Smooth muscle cell (in vitro differentiated cells): Measurements from ENCODE around the gene SLC29A2. TPM values are rescaled to one million over a fixed set of nuclear protein-coding genes. Genes with fewer than 3 reads are reported as not detected.

ENCODE experiments used
- DNase-seq: peaks from one replicate; lab custom pipeline; 2025; ENCODE audit not compliant: unreplicated experiment; lab: John Stamatoyannopoulos, UW
- H2AFZ ChIP-seq: fragments of 200-600 bp; sonication (generic); 2 replicates; pipeline ENCODE4 v1.6.0; 2016; ENCODE audit warnings: antibody characterized with exemption, low read depth, mild to moderate bottlenecking
- H3F3A ChIP-seq: fragments of 200-600 bp; sonication (generic); 2 replicates; pipeline ENCODE4 v1.6.0; 2017; ENCODE audit warnings: antibody characterized with exemption, low read depth
- H3K27ac ChIP-seq: fragments of 200-600 bp; sonication (generic); 2 replicates; pipeline ENCODE4 v1.5.1; 2016; ENCODE audit warnings: low read depth, mild to moderate bottlenecking
- H3K27me3 ChIP-seq: fragments of 200-600 bp; sonication (generic); 2 replicates; pipeline ENCODE4 v1.6.1; 2016; ENCODE audit warnings: low read depth, mild to moderate bottlenecking
- H3K36me3 ChIP-seq: fragments of 200-600 bp; sonication (generic); 2 replicates; pipeline ENCODE4 v1.5.1; 2016; ENCODE audit warnings: low read depth
- H3K4me1 ChIP-seq: fragments of 200-600 bp; sonication (generic); 2 replicates; pipeline ENCODE4 v1.5.1; 2016; ENCODE audit warnings: low read depth
- H3K4me2 ChIP-seq: fragments of 200-600 bp; sonication (generic); 2 replicates; pipeline ENCODE4 v1.6.0; 2016; ENCODE audit warnings: mild to moderate bottlenecking
- H3K4me3 ChIP-seq: fragments of 200-600 bp; sonication (generic); 2 replicates; pipeline ENCODE4 v1.5.1; 2016; ENCODE audit warnings: mild to moderate bottlenecking
- H3K79me2 ChIP-seq: fragments of 200-600 bp; sonication (generic); 2 replicates; pipeline ENCODE4 v1.6.0; 2016; ENCODE audit warnings: low read depth, mild to moderate bottlenecking
- H3K9ac ChIP-seq: fragments of 200-600 bp; sonication (generic); 2 replicates; pipeline ENCODE4 v1.6.0; 2016; ENCODE audit warnings: low read depth
- H3K9me3 ChIP-seq: fragments of 200-600 bp; sonication (generic); replicated peaks from 2 replicates; pipeline ENCODE4 v1.5.1; 2016; ENCODE audit warnings: low read depth
- H4K20me1 ChIP-seq: fragments of 200-600 bp; sonication (generic); 2 replicates; pipeline ENCODE4 v1.6.0; 2016; ENCODE audit warnings: low read depth
- WGBS: methylation state at CpG from one replicate; pipeline ENCODE4 v1.1.7; 2016; ENCODE audit warnings: low lambda C conversion rate; 5-methylcytosine and 5-hydroxymethylcytosine counted together
- polyA plus RNA-seq: library from polyadenylated mRNA; unstranded; fragments of >200 nt; fragmentation: Nextera tagmentation; extraction: Ambion mirVana; gene quantifications from 2 replicates; pipeline ENCODE4 v1.2.1, GENCODE V29; 2016
- total RNA-seq: library from RNA; depleted of rRNA; stranded (reverse); fragments of >200 nt; gene quantifications from 2 replicates; pipeline ENCODE4 v1.2.3, GENCODE V29; 2014
- TF ChIP-seq, protein P1 (sequence below): fragments of 200-600 bp; sonication (generic); IDR thresholded peaks from 2 replicates; pipeline ENCODE4 v1.5.1; 2017; ENCODE audit warnings: borderline replicate concordance, mild to moderate bottlenecking, antibody characterized with exemption; ENCODE audit not compliant: insufficient read depth, poor library complexity, severe bottlenecking

Gene SLC29A2
- total and polyA plus RNA-seq, 2 experiments from 2014 or later: 3.5 to 8.8 TPM

DNA sequence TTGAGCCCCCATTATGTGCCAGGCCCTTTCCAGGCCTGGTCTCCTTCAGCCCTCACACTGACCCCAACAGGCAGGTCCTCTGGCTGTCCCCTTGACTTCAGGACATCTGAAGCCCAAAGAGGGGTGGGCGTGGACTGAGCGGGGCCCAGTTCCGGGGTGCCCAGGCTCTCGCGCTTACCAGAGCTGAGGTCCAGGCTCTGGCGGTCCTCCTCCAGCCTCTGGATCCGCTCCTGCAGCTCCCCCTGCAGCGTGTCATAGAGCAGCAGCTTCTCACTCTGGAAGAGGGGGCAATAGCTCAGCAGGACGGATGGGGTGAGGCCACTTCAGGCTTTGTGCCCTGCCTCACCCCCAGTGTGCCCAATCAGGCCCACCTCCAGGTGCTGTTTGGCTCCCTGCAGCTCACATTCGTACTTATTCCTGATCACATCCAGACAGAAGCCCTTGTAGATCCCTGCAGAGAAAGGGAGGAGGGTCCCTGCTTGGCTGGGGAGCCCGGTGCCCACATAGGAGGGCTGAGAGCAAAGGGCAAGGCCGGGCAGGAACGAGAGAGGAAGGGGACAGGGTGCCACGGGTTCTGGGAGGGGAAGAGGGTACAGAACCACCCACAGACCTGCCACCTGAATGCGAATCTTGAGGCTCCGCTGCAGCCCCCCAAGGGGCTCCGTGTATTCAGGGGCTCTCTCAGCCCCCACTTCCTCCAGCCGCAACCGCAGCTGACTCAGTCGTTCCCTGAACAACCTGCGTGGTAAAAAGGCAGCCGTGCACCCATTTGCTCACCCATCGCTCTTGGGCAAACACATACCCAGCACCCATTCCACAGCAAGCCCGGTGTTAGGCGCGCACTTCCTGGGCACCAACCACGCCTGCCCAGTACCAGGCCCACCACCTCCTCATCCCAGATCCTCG is 30.7 kb downstream of the SLC29A2 start:
- DNase-seq: no peak
- Histone ChIP-seq H3K79me2 (peaks cover 24% of the 10 kb centered on the region), H3K27me3 (no peaks in the 10 kb centered on the region), H3K4me1 (peaks cover 25% of the 10 kb centered on the region), H3K27ac (no peak overlapping the region), H2AFZ (no peak overlapping the region), H3K4me3 (no peak overlapping the region), H3K36me3 (no peaks in the 10 kb centered on the region), H4K20me1 (peaks cover 4% of the 10 kb centered on the region), H3F3A (peaks cover 16% of the 10 kb centered on the region), H3K4me2 (no peak overlapping the region), H3K9ac (no peak overlapping the region), H3K9me3 (no peaks in the 10 kb centered on the region)
- TF ChIP-seq, protein P1, sequence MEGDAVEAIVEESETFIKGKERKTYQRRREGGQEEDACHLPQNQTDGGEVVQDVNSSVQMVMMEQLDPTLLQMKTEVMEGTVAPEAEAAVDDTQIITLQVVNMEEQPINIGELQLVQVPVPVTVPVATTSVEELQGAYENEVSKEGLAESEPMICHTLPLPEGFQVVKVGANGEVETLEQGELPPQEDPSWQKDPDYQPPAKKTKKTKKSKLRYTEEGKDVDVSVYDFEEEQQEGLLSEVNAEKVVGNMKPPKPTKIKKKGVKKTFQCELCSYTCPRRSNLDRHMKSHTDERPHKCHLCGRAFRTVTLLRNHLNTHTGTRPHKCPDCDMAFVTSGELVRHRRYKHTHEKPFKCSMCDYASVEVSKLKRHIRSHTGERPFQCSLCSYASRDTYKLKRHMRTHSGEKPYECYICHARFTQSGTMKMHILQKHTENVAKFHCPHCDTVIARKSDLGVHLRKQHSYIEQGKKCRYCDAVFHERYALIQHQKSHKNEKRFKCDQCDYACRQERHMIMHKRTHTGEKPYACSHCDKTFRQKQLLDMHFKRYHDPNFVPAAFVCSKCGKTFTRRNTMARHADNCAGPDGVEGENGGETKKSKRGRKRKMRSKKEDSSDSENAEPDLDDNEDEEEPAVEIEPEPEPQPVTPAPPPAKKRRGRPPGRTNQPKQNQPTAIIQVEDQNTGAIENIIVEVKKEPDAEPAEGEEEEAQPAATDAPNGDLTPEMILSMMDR: no peak
- WGBS: 97% methylated on average over 28 of the region's 28 CpGs

DNA sequence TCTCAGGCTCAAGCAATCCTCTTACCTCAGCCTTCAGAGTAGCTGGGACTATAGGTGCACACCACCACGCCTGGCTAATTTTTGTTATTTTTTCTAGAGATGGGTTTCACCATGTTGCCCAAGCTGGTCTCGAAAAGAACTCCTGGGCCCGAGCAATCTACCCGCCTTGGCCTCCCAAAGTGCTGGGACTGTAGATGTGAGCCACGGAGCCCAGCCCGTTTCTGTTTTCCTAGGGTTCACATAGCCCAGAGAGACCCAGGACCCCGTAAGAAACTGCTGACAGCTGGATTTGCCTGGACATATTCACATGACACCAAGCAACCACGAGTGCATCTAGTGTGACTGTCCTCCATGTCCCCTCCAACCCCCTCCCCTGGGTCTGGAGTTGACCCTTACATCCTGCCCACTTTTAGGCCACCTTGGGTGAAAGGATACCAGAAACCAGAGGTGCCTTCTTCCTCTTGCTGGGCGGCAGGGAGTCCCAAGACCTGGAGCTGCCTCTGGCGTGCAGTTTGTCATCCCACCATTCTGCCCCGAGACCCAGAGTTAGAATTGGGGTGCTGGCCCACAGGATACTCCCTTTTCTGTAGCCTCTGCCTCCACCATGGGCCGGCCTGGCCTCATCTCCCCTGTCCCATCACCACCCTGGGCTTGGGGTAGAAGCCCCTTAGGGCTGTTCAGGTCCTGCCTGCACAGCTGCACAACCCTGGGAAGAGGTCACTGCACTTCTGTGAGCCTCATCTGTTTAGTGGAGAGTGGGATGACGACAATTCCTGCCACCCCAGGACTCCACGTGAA is 31.7 kb downstream of the SLC29A2 start:
- WGBS: 82% methylated on average over 14 of the region's 14 CpGs

DNA sequence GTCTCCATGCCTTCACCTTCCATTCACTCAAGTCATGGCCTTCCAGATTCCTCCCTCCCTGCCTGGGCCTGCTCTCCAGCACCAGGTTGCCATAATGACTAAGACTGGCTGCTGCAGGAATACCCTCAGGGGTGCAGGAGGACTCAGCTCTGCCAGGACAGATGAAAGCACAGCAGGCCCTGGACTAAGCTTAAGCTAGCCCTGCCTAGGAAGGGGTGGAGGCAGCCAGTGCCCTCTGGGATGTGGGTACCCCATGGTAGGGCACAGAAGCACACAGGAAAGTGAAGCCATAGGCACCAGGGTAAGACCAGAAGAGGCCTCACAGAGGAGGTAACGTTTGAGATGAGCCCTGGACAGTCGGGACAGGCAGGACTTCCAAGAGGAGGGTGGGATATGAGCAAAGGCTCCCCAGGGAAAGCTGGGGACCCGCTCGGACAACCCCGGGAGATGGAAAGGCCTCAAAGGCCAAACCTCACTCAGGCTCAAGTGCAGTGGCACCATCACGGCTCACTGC is 32.3 kb downstream of the SLC29A2 start:
- TF ChIP-seq, protein P1: no peak
- no peak for DNase-seq
- peak overlapping the region; percentile 31 for H3K27ac ChIP-seq
- H3K79me2 ChIP-seq: peaks cover 28% of the 10 kb centered on the region
- no peak overlapping the region for H3K4me2 ChIP-seq
- H3K4me1 ChIP-seq: peaks cover 23% of the 10 kb centered on the region
- H3F3A ChIP-seq: peaks cover 16% of the 10 kb centered on the region
- H3K27me3 ChIP-seq: no peaks in the 10 kb centered on the region
- H4K20me1 ChIP-seq: peaks cover 4% of the 10 kb centered on the region
- no peaks in the 10 kb centered on the region for H3K9me3 ChIP-seq
- no peaks in the 10 kb centered on the region for H3K36me3 ChIP-seq
- H2AFZ ChIP-seq: no peak overlapping the region
- 91% methylated on average over 6 of the region's 6 CpGs for WGBS
- H3K4me3 ChIP-seq: no peak overlapping the region
- no peak overlapping the region for H3K9ac ChIP-seq

More for the DNA sequence above, 31.7 kb downstream of the SLC29A2 start:
- no peaks in the 10 kb centered on the region for H3K9me3 ChIP-seq
- no peak for DNase-seq
- peak overlapping the region; percentile 31 for H3K27ac ChIP-seq
- peaks cover 16% of the 10 kb centered on the region for H3F3A ChIP-seq
- H3K9ac ChIP-seq: no peak overlapping the region
- H3K79me2 ChIP-seq: peaks cover 29% of the 10 kb centered on the region
- H3K4me1 ChIP-seq: peaks cover 26% of the 10 kb centered on the region
- H3K36me3 ChIP-seq: no peaks in the 10 kb centered on the region
- no peak overlapping the region for H3K4me2 ChIP-seq
- TF ChIP-seq, protein P1: no peak
- H4K20me1 ChIP-seq: peaks cover 4% of the 10 kb centered on the region
- H2AFZ ChIP-seq: no peak overlapping the region
- no peak overlapping the region for H3K4me3 ChIP-seq
- H3K27me3 ChIP-seq: no peaks in the 10 kb centered on the region
